ENCODE results near the gene ANXA4. TPM values are rescaled to one million over a fixed set of nuclear protein-coding genes. Genes with fewer than 3 reads are reported as not detected.
"Not testable (repeated sequence)": the region's sequence is repeated elsewhere in the genome, so short reads cannot be mapped to it uniquely, and the experiment has no call there.

The ANXA4 gene
- total and polyA plus RNA-seq, 7 donors = 33.3 to 183 (median 55.8) TPM

- no peak for TF ChIP-seq POLR2AphosphoS5 (IDR thresholded peaks at IDR 0.05)
- TF ChIP-seq CTCF (IDR thresholded peaks at IDR 0.05) = no peak
- no peak for TF ChIP-seq POLR2A (IDR thresholded peaks at IDR 0.05)
- TF ChIP-seq EP300 (IDR thresholded peaks at IDR 0.05) = no peak
- Histone ChIP-seq H3K27me3 (no peaks in the 10 kb centered on the region), H3K9me3 (no peaks in the 10 kb centered on the region), H3K4me3 (peak overlapping the region; percentile 21 to 44 (median 38)), H3K27ac (peak overlapping the region; percentile 62 to 78 (median 66)), H3K36me3 (no peaks in the 10 kb centered on the region), H3K4me1 (peaks cover 0 to 25% (median 19%) of the 10 kb centered on the region in 4 donors)
- WGBS, 2 donors = 11 to 23% methylated on average over 7 of the region's 7 CpGs
- peak; percentile 68 for DNase-seq
- intact Hi-C loops (cut with DNase I) = no loop called here
Measured at GRCh38 chr2:69798290-69798908, 56.5 kb downstream of the ANXA4 start.

- no peak for DNase-seq
Measured at GRCh38 chr2:69798909-69799526, 57.1 kb downstream of the ANXA4 start.

GRCh38 chr2:69801745-69802290 lies 59.9 kb downstream of the ANXA4 start:
- H3K36me3 ChIP-seq = peaks cover 0 to 9% (median 6%) of the 10 kb centered on the region in 4 donors
- 95 to 96% methylated on average over 1 of the region's 1 CpG for WGBS, 2 donors

More at GRCh38 chr2:69798909-69799526, 57.1 kb downstream of the ANXA4 start:
- no peaks in the 10 kb centered on the region for H3K27me3 ChIP-seq
- H3K36me3 ChIP-seq = no peaks in the 10 kb centered on the region
- TF ChIP-seq EP300 (IDR thresholded peaks at IDR 0.05) (no peak), CTCF (IDR thresholded peaks at IDR 0.05) (no peak), POLR2A (IDR thresholded peaks at IDR 0.05) (no peak), POLR2AphosphoS5 (IDR thresholded peaks at IDR 0.05) (no peak)
- intact Hi-C loops (cut with DNase I) = no loop called here
- H3K4me1 ChIP-seq = peaks cover 0 to 25% (median 19%) of the 10 kb centered on the region in 4 donors
- 17 to 27% methylated on average over 4 of the region's 4 CpGs for WGBS, 2 donors
- peak overlapping the region; percentile 62 to 78 (median 66) for H3K27ac ChIP-seq
- no peaks in the 10 kb centered on the region for H3K9me3 ChIP-seq
- peak overlapping the region; percentile 21 to 44 (median 38) for H3K4me3 ChIP-seq

GRCh38 chr2:69802781-69803367 lies 60.9 kb downstream of the ANXA4 start:
- Histone ChIP-seq H3K36me3 (peaks cover 0 to 20% (median 9%) of the 10 kb centered on the region in 4 donors), H3K4me1 (peaks cover 0 to 19% (median 13%) of the 10 kb centered on the region in 4 donors)
- DNase-seq; H3K9me3 ChIP-seq; H3K27ac ChIP-seq; intact Hi-C loops (cut with DNase I); H3K4me3 ChIP-seq; H3K27me3 ChIP-seq: not testable (repeated sequence)
- WGBS, 2 donors = 84 to 87% methylated on average over 4 of the region's 4 CpGs

More at GRCh38 chr2:69801745-69802290, 59.9 kb downstream of the ANXA4 start:
- Histone ChIP-seq H3K9me3 (no peaks in the 10 kb centered on the region), H3K4me1 (peaks cover 0 to 25% (median 19%) of the 10 kb centered on the region in 4 donors), H3K27ac (no peak overlapping the region), H3K4me3 (no peak overlapping the region), H3K27me3 (no peaks in the 10 kb centered on the region)
- DNase-seq = no peak
- intact Hi-C loops (cut with DNase I) = no loop called here
- no peak for TF ChIP-seq POLR2AphosphoS5 (IDR thresholded peaks at IDR 0.05)
- TF ChIP-seq CTCF (IDR thresholded peaks at IDR 0.05) = no peak
- TF ChIP-seq POLR2A (IDR thresholded peaks at IDR 0.05) = no peak
- no peak for TF ChIP-seq EP300 (IDR thresholded peaks at IDR 0.05)

- intact Hi-C loops (cut with DNase I) = no loop called here
- no peak for DNase-seq
- H3K36me3 ChIP-seq = peaks cover 0 to 34% (median 11%) of the 10 kb centered on the region in 4 donors
- 69 to 86% methylated on average over 11 of the region's 11 CpGs for WGBS, 2 donors
- no peak overlapping the region for H3K4me3 ChIP-seq
- H3K4me1 ChIP-seq = peaks cover 0 to 3% (median 1%) of the 10 kb centered on the region in 4 donors
- H3K27ac ChIP-seq = no peak overlapping the region
- TF ChIP-seq CTCF (IDR thresholded peaks at IDR 0.05) = no peak
- no peak for TF ChIP-seq POLR2A (IDR thresholded peaks at IDR 0.05)
- no peak for TF ChIP-seq POLR2AphosphoS5 (IDR thresholded peaks at IDR 0.05)
- TF ChIP-seq EP300 (IDR thresholded peaks at IDR 0.05) = no peak
- no peaks in the 10 kb centered on the region for H3K9me3 ChIP-seq
- no peaks in the 10 kb centered on the region for H3K27me3 ChIP-seq
Measured at GRCh38 chr2:69804416-69804815, 62.5 kb downstream of the ANXA4 start.

Measured in sigmoid colon (tissue), 7 donors.